ENCODE results near the gene OVOL3. TPM values are rescaled to one million over a fixed set of nuclear protein-coding genes. Genes with fewer than 3 reads are reported as not detected.

The OVOL3 gene
- total and polyA plus RNA-seq, 9 donors: not detected

DNA sequence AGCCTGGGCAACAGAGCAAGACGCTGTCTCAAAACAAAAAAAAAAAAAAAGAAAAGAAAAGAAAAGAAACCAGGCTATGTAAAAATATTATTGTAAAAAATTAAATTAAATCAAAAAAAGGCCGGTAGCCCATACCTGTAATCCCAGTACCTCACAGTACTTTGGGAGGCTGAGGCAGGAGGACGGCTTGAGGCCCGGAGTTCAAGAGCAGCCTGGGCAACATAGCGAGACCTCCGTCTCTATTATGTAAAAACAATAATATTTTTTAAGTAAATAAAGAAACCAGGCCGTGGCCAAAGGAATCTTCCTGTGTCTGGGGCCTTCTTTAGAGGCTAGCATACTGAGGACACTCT lies 28.2 kb downstream of the OVOL3 start:
- H3K27ac ChIP-seq: peak overlapping the region; percentile 81 to 96
- H3K4me3 ChIP-seq: peak overlapping the region; percentile 94
- no peaks in the 10 kb centered on the region for H3K9me3 ChIP-seq
- H3K27me3 ChIP-seq: no peaks in the 10 kb centered on the region
- WGBS, 3 donors: 29 to 48% (median 34%) methylated on average over 7 of the region's 7 CpGs
- TF ChIP-seq EP300 (IDR thresholded peaks at IDR 0.05) (no peak), POLR2A (IDR thresholded peaks at IDR 0.05) (no peak)
- TF ChIP-seq, protein P1, sequence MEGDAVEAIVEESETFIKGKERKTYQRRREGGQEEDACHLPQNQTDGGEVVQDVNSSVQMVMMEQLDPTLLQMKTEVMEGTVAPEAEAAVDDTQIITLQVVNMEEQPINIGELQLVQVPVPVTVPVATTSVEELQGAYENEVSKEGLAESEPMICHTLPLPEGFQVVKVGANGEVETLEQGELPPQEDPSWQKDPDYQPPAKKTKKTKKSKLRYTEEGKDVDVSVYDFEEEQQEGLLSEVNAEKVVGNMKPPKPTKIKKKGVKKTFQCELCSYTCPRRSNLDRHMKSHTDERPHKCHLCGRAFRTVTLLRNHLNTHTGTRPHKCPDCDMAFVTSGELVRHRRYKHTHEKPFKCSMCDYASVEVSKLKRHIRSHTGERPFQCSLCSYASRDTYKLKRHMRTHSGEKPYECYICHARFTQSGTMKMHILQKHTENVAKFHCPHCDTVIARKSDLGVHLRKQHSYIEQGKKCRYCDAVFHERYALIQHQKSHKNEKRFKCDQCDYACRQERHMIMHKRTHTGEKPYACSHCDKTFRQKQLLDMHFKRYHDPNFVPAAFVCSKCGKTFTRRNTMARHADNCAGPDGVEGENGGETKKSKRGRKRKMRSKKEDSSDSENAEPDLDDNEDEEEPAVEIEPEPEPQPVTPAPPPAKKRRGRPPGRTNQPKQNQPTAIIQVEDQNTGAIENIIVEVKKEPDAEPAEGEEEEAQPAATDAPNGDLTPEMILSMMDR (IDR thresholded peaks at IDR 0.05): no peak
- peaks cover 6% of the 10 kb centered on the region for H3K4me1 ChIP-seq (ENCODE audit: insufficient read depth)
- no peaks in the 10 kb centered on the region for H3K36me3 ChIP-seq
- intact Hi-C loops (cut with DNase I): no loop called here
- DNase-seq: no peak

DNA sequence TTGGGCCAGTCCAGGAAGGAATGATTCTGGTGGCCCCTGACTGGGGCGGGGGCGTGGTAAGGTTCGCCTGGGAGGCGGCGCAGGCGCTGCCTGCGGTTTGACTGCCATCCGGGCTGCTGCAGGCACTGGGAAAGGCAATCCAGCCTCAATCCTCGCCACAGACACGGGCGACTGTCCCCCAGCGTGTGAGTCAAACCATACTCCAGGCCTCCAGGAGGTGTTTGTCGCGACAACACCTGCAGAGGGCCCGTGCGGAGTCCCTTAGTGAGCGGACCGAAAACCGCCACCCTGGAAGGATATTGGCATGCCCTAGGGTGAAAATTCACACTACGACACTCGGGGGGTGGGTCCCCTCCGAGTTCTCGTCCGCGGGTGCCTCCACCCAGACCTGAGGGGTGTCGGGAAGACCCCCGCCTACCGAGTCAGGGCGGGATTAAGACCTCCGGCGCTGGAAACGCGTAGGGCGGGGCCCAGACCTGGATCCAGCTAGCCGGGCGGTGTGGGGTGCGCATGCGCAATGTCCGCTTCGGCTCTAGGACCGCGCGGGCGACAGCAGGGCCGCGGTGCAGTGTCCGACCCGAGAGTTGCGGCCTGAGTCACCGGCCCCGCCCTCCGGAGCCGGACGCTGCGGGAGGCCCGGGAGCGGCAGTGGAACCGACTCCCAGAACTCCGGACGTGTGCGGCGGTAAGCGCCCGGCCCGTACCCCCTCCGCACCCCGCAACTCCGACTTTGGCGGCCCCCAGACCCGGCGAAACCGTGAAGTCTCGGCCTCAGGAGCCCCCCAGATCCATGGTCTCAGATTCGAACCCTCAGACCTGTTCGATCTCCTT lies 28.7 kb downstream of the OVOL3 start, which contains the start of gene CAPNS1:
CAPNS1 (plus strand) TSS at position 594 of the 831 bp plus-strand sequence. CDS start 946 bp downstream, outside the sequence.
- 0 to 1% (median 0%) methylated on average over 46 to 75 of the region's 75 CpGs for WGBS, 3 donors
- Histone ChIP-seq H3K4me1 (ENCODE audit: insufficient read depth) (peaks cover 6% of the 10 kb centered on the region), H3K4me3 (peak within 1 kb of the TSS; percentile 94), H3K36me3 (no peaks in the 10 kb centered on the region), H3K27me3 (no peaks in the 10 kb centered on the region), H3K9me3 (no peaks in the 10 kb centered on the region), H3K27ac (peak within 1 kb of the TSS; percentile 89 to 96)
- TF ChIP-seq POLR2A (IDR thresholded peaks at IDR 0.05) (peak; percentile 97), EP300 (IDR thresholded peaks at IDR 0.05) (no peak)
- TF ChIP-seq, protein P1 (IDR thresholded peaks at IDR 0.05): peak in 1 of 3 donors; percentile 39
- intact Hi-C loops (cut with DNase I): no loop called here
- DNase-seq: peak; percentile 98 to 99 (median 98)

DNA sequence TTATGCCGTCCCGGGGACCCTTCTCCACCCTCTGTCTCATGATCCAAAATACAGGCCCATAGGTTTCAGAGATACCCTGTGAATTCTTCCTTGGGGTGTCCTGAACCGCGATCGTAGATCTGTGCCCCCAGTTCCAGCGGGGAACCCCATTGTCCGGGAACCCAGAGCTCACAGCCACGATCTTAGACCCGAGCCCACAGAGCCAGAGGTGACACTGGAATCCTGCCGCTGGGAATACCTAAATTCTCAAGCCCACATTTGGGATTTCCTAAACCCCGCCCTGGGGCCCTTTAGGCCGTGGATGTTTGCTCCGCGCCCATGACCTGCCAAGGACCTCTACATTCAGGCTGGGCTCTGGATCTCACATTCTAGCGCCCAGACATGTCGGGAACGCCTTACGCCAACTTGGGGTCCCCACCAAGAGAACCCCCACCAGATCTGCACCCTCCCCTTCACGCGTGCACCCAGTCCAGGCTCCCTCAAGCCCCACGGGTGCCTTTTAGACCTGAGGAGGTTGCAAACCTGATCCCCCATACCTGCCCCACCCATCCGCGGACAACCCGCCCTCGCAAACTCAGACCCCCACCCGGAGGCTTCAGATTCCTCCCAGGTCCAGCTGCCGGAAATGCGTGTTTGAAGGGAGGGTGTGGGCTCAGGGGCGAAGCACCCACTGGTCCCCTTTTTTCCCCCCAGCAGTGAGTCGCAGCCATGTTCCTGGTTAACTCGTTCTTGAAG lies 29.5 kb downstream of the OVOL3 start:
- 0 to 1% (median 0%) methylated on average over 29 to 31 of the region's 31 CpGs for WGBS, 3 donors
- DNase-seq: peak; percentile 65 to 75 (median 68)

More for the DNA sequence above, 29.5 kb downstream of the OVOL3 start:
- intact Hi-C loops (cut with DNase I): no loop called here
- H3K27me3 ChIP-seq: no peaks in the 10 kb centered on the region
- peak overlapping the region; percentile 89 to 96 for H3K27ac ChIP-seq
- TF ChIP-seq POLR2A (IDR thresholded peaks at IDR 0.05) (no peak), EP300 (IDR thresholded peaks at IDR 0.05) (no peak)
- TF ChIP-seq, protein P1 (IDR thresholded peaks at IDR 0.05): no peak
- no peaks in the 10 kb centered on the region for H3K36me3 ChIP-seq
- peaks cover 6% of the 10 kb centered on the region for H3K4me1 ChIP-seq (ENCODE audit: insufficient read depth)
- H3K4me3 ChIP-seq: peak overlapping the region; percentile 94
- no peaks in the 10 kb centered on the region for H3K9me3 ChIP-seq
